Thyroid gland (tissue), 4 donors: ENCODE measurements around the gene CDH1. TPM values are rescaled to one million over a fixed set of nuclear protein-coding genes. Genes with fewer than 3 reads are reported as not detected.
"Not testable (repeated sequence)": the region's sequence is repeated elsewhere in the genome, so short reads cannot be mapped to it uniquely, and the experiment has no call there.

Experiments used
- DNase-seq, 2 donors: peaks; one replicate each; pipeline ENCODE4 v3.0.0-alpha.2; 2019
- H3K27ac ChIP-seq, 3 donors: fragments of 200-600 bp; sonication (generic); 1 replicate in 2 of 3; 2 replicates in 1 of 3; pipeline ENCODE4 v1.5.1; 2016 to 2019; ENCODE audit warnings: mild to moderate bottlenecking in 1 of 3, moderate library complexity in 1 of 3
- H3K27me3 ChIP-seq: fragments of 200-600 bp; sonication (generic); one replicate; pipeline ENCODE4 v1.5.1; 2019
- H3K36me3 ChIP-seq, 2 donors: fragments of 200-600 bp; sonication (generic); one replicate each; pipeline ENCODE4 v1.5.1; 2016 to 2019
- H3K4me1 ChIP-seq, 2 donors: fragments of 200-600 bp; sonication (generic); one replicate each; pipeline ENCODE4 v1.5.1; 2017 to 2019
- H3K4me3 ChIP-seq, 3 donors: fragments of 200-600 bp; sonication (generic); replicated peaks in 1 of 3; 1 replicate in 2 of 3; 2 replicates in 1 of 3; pipeline ENCODE4 v1.5.1; 2016; ENCODE audit warnings: mild to moderate bottlenecking in 1 of 3
- H3K9me3 ChIP-seq: fragments of 200-600 bp; sonication (generic); one replicate; pipeline ENCODE4 v1.5.1; 2017
- POLR2A ChIP-seq, 2 donors: fragments of 450-650 bp; IDR thresholded peaks; one replicate each; pipeline ENCODE4 v1.6.1; 2017; ENCODE audit warnings: antibody characterized with exemption in 2 of 2, mild to moderate bottlenecking in 2 of 2, moderate library complexity in 1 of 2
- WGBS, 2 donors: methylation state at CpG; one replicate each; pipeline ENCODE4 v1.1.5; 2017; 5-methylcytosine and 5-hydroxymethylcytosine counted together
- intact Hi-C: fragments of 100-400 bp; cut with DNase I; formaldehyde crosslinking; loops from one replicate; pipeline ENCODE4 v1.15.1; 2023
- total RNA-seq, 4 donors: library from RNA; depleted of rRNA; stranded (reverse); fragments of >200 nt; gene quantifications; one replicate each; pipeline ENCODE4 v1.2.3, GENCODE V29; 2016
- TF ChIP-seq, protein P1 (sequence below), 6 experiments: fragments of 200-600 bp in 3 of 6; fragments of 450-650 bp in 3 of 6; sonication (generic) in 3 of 6; IDR thresholded peaks; one replicate each; pipeline ENCODE4 v1.5.1; 2016 to 2019; ENCODE audit warnings: antibody characterized with exemption in 6 of 6, mild to moderate bottlenecking in 2 of 6, inconsistent platforms in 1 of 6, moderate library complexity in 1 of 6

Gene CDH1
- total RNA-seq, 4 donors from 2014 or later, result 177 to 287 (median 279) TPM

DNA sequence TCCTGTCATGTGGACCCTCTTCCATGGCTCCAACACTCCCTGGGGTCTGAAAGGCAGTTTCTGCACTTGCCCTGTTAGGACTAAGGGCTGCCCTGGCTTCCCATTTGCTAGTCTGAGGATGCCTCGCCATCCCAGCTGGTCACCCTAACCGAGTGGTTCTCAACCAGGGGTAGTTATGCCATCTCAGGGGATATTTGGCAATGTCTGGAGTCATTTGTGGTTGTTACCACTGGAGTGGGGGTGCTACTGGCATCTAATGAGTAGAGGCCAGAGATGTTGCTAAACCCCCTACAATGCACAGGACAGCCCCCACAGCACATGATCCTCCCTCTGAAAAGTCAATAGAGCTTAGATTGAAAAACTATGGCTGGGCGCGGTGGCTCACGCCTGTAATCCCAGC, 26.9 kb upstream of the CDH1 start:
- Histone ChIP-seq H3K27me3 (no peaks in the 10 kb centered on the region), H3K4me1 (peaks cover 5 to 12% of the 10 kb centered on the region in 2 donors), H3K36me3 (no peaks in the 10 kb centered on the region), H3K9me3 (no peaks in the 10 kb centered on the region), H3K27ac (no peak overlapping the region), H3K4me3 (no peak overlapping the region)
- intact Hi-C loops, result no loop called here
- no peak for DNase-seq
- no peak for TF ChIP-seq POLR2A (IDR thresholded peaks at IDR 0.05)
- TF ChIP-seq, protein P1, sequence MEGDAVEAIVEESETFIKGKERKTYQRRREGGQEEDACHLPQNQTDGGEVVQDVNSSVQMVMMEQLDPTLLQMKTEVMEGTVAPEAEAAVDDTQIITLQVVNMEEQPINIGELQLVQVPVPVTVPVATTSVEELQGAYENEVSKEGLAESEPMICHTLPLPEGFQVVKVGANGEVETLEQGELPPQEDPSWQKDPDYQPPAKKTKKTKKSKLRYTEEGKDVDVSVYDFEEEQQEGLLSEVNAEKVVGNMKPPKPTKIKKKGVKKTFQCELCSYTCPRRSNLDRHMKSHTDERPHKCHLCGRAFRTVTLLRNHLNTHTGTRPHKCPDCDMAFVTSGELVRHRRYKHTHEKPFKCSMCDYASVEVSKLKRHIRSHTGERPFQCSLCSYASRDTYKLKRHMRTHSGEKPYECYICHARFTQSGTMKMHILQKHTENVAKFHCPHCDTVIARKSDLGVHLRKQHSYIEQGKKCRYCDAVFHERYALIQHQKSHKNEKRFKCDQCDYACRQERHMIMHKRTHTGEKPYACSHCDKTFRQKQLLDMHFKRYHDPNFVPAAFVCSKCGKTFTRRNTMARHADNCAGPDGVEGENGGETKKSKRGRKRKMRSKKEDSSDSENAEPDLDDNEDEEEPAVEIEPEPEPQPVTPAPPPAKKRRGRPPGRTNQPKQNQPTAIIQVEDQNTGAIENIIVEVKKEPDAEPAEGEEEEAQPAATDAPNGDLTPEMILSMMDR (IDR thresholded peaks at IDR 0.05), result no peak
- WGBS, 2 donors, result 88 to 95% methylated on average over 5 of the region's 5 CpGs

DNA sequence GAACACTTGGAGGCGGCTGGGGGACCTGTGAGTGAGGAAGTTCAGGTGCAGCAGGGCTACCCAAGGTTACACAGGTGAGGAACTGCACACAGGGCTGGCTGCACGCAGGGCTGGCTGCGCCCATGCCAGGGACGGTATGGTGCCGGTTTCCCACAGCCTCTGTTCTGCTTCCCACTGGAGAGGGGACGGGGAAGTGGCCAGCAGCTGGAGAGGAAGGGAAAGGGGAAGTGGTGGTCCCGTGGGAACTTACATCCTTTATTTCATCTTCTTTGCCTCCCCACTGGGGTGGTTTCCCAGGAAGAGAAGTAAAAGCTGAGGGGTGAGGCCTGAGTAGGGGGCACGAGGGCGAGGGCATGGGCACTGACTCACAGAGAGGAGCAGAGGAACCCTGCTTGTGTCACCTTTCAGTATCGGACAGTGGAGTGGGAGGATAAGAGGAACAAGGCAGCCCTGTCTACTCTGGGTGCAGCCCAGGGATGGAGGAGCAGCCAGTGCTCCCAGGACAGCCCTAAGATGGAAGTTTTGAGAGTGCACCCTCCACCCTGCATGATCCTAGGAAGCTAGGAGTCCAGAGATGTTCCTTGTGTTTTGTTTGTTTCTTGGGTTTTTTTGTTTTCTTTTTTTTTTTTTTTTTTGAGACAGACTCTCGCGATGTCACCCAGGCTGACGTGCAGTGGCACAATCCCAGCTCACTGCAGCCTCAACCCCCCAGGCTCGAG, 25.5 kb upstream of the CDH1 start:
- Histone ChIP-seq H3K36me3 (no peaks in the 10 kb centered on the region), H3K27ac (no peak overlapping the region), H3K4me3 (no peak overlapping the region), H3K4me1 (peaks cover 5 to 12% of the 10 kb centered on the region in 2 donors), H3K9me3 (no peaks in the 10 kb centered on the region), H3K27me3 (no peaks in the 10 kb centered on the region)
- 69 to 75% methylated on average over 14 of the region's 14 CpGs for WGBS, 2 donors
- intact Hi-C loops, result no loop called here
- DNase-seq, result no peak
- TF ChIP-seq, protein P1 (IDR thresholded peaks at IDR 0.05), result no peak
- TF ChIP-seq POLR2A (IDR thresholded peaks at IDR 0.05), result no peak

DNA sequence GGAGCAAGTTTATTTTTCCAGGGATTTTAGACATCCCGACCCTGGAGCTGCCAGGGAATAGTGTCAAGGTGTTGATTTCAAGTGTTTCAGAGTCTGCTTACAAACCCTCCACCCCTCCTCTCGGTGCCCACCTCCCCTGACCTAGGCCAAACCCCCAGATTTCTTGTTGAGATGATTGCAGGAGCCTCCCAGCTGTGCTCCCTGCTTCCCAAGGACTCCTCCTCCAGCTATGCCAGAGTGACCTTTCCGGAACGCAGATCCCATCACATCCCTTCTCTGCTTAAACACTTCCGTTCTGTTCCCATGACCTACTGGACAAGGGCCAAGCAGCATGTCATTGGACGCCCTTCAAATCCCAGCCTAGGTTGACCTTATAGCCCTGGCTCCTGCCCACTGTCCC, 23.7 kb upstream of the CDH1 start:
- WGBS, 2 donors, result 51 to 56% methylated on average over 6 of the region's 6 CpGs
- intact Hi-C loops, result no loop called here
- peaks cover 0 to under 1% of the 10 kb centered on the region in 2 donors for H3K4me1 ChIP-seq

DNA sequence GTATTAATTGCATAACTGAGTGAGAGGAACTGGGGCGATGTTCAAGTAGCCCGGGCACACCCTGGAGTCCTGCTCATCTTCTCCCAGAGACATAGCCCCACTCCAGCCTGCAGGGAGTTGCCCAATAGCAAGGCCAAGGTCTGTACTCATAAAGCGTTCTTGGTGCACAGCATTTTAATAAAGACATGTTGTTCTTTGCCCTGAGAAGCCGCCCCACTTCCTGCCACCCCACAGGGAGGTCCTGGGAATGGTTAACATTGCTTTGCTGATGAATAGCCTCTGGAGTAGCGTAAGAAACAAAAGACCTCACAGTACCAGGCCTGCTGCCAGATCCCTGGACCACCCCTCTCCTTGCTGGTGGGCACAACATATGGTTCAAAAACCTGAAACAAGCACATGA, 21.6 kb upstream of the CDH1 start:
- Histone ChIP-seq H3K27ac (no peak overlapping the region), H3K9me3 (no peaks in the 10 kb centered on the region), H3K36me3 (no peaks in the 10 kb centered on the region), H3K4me1 (no peaks in the 10 kb centered on the region), H3K27me3 (no peaks in the 10 kb centered on the region), H3K4me3 (no peak overlapping the region)
- no peak for DNase-seq
- 58 to 77% methylated on average over 5 of the region's 5 CpGs for WGBS, 2 donors
- TF ChIP-seq POLR2A (IDR thresholded peaks at IDR 0.05), result no peak
- TF ChIP-seq, protein P1 (IDR thresholded peaks at IDR 0.05), result no peak
- intact Hi-C loops, result no loop called here

More for the DNA sequence above, 23.7 kb upstream of the CDH1 start:
- no peaks in the 10 kb centered on the region for H3K27me3 ChIP-seq
- no peak for DNase-seq
- H3K27ac ChIP-seq, result no peak overlapping the region
- TF ChIP-seq, protein P1 (IDR thresholded peaks at IDR 0.05), result no peak
- TF ChIP-seq POLR2A (IDR thresholded peaks at IDR 0.05), result no peak
- no peaks in the 10 kb centered on the region for H3K36me3 ChIP-seq
- H3K9me3 ChIP-seq, result no peaks in the 10 kb centered on the region
- H3K4me3 ChIP-seq, result no peak overlapping the region

DNA sequence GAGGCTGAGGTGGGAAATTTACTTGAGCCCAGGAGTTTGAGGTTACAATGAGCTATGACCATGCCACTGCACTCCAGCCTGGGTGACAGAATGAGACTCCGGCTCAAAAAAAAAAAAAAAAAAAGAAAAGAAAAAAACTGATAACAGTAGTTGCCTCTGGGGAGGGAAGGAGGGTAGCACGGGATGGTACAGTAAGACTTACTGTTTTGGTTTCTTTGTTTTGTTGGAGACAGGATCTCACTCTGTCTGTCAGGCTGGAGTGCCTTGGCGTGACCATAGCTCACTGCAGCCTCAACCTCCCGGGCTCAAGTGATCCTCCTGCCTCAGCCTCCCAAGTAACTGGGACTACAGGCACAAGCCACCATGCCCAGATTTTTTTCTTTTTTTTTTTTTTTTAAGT, 20.6 kb upstream of the CDH1 start:
- H3K27me3 ChIP-seq, H3K9me3 ChIP-seq, H3K4me1 ChIP-seq, H3K27ac ChIP-seq, DNase-seq, H3K36me3 ChIP-seq, H3K4me3 ChIP-seq, intact Hi-C loops: not testable (repeated sequence)
- 75 to 93% methylated on average over 4 of the region's 4 CpGs for WGBS, 2 donors
